ENCODE data around the gene HDDC3. TPM values are rescaled to one million over a fixed set of nuclear protein-coding genes. Genes with fewer than 3 reads are reported as not detected.
"Not testable (repeated sequence)": the region's sequence is repeated elsewhere in the genome, so short reads cannot be mapped to it uniquely, and the experiment has no call there.

The HDDC3 gene
- total RNA-seq, 2 experiments from 2014 or later: 49.8 to 51.3 TPM

DNA sequence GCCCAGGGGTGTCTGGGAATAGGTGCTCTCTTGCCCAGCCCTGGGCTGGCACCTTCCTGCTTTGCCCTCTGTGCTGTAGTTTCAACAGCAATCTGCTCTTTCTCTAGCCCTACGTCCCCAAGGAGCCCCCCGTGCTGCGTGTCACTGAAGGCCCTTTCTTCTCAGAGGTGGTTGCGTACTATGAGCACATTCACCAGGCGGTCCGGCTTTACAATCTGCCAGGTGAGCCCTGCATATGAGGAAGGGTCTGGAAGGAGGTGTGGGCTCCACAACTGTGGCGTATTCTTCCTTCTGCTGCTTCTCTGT is 19.6 kb downstream of the HDDC3 start:
- DNase-seq: no peak
- peaks cover 42% of the 10 kb centered on the region for H3K36me3 Mint-ChIP-seq (ENCODE audit: low read depth)
- intact Hi-C loops (cut with micrococcal nuclease): no loop called here
- no peaks in the 10 kb centered on the region for H3K27me3 Mint-ChIP-seq (ENCODE audit: low read depth)
- H3K4me3 Mint-ChIP-seq: no peak overlapping the region
- CTCF ChIA-PET: no interaction called here
- no peaks in the 10 kb centered on the region for H3K4me1 Mint-ChIP-seq (ENCODE audit: low read depth)
- no peaks in the 10 kb centered on the region for H3K9me3 Mint-ChIP-seq
- H3K27ac Mint-ChIP-seq: no peak overlapping the region

- H3K36me3 Mint-ChIP-seq (ENCODE audit: low read depth): peaks cover 42% of the 10 kb centered on the region
Observed at GRCh38 chr15:90911906-90912769, 20.2 kb downstream of the HDDC3 start.

DNA sequence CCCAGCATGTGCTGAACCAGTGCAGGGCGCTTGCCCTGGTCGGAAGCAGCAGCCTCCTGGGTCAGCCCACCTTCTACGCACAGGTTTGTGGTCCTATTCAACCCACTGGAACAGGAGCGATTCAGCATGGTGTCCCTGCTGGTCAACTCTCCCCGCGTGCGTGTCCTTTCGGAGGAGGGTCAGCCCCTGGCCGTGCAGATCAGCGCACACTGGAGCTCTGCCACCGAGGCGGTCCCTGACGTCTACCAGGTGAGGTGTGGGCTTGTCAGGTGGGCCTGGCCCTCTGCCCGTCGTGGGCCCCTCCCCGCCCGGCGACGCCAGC is 21.1 kb downstream of the HDDC3 start:
- intact Hi-C loops (cut with micrococcal nuclease): no loop called here
- Mint-ChIP-seq H3K27ac (no peak overlapping the region), H3K36me3 (ENCODE audit: low read depth) (peaks cover 42% of the 10 kb centered on the region), H3K9me3 (no peaks in the 10 kb centered on the region), H3K4me3 (no peak overlapping the region), H3K27me3 (ENCODE audit: low read depth) (no peaks in the 10 kb centered on the region), H3K4me1 (ENCODE audit: low read depth) (no peaks in the 10 kb centered on the region)
- no peak for DNase-seq
- CTCF ChIA-PET: interaction anchor here (1.2 kb wide), 1 partner anchor 23 kb away, joined by 3 read pairs; no protein-coding TSS in a partner anchor

More at GRCh38 chr15:90911906-90912769, 20.2 kb downstream of the HDDC3 start:
- no peak for DNase-seq
- H3K4me1 Mint-ChIP-seq (ENCODE audit: low read depth): no peaks in the 10 kb centered on the region
- CTCF ChIA-PET: no interaction called here
- no peaks in the 10 kb centered on the region for H3K9me3 Mint-ChIP-seq
- intact Hi-C loops (cut with micrococcal nuclease): no loop called here
- H3K27ac Mint-ChIP-seq: no peak overlapping the region
- no peaks in the 10 kb centered on the region for H3K27me3 Mint-ChIP-seq (ENCODE audit: low read depth)
- no peak overlapping the region for H3K4me3 Mint-ChIP-seq

DNA sequence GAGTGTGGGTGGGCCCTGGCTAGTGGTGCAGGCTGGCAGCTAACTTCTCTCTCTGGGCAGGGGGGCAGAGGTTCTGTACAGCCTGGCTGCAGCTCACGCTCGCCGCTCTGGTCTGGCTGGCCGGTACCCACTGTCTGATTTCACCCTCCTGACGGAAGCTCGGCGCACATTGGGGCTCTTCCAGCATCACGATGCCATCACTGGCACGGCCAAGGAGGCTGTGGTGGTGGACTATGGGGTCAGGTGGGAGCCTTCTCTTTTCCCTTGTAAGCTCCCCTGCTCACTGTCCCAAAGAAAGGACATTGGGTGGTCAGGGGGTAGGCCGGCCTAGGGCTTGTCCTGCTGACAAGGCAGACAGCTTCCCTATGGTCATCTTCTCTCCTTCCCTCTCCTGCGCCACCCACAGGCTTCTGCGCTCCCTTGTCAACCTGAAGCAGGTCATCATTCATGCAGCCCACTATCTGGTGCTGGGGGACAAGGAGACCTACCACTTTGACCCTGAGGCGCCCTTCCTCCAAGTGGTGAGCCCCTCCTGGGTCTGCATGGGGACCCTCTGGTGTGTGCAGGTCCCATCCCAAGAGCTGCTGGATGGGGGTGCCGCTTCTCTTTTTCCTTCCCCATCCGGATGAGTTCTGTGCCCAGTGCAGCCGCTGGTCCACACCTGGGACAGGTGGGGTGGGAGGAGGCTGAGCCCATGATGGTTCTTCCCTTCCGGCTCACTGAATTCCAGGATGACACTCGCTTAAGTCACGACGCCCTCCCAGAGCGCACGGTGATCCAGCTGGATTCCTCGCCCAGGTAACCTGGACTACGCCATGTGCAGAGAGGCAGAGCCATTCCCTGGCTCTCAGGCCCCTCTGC is 21.7 kb downstream of the HDDC3 start:
- Mint-ChIP-seq H3K9me3 (no peaks in the 10 kb centered on the region), H3K27ac (no peak overlapping the region), H3K4me3 (no peak overlapping the region), H3K4me1 (ENCODE audit: low read depth) (no peaks in the 10 kb centered on the region), H3K36me3 (ENCODE audit: low read depth) (peaks cover 45% of the 10 kb centered on the region), H3K27me3 (ENCODE audit: low read depth) (no peaks in the 10 kb centered on the region)
- CTCF ChIA-PET: interaction anchor here (1.2 kb wide), 1 partner anchor 23 kb away, joined by 3 read pairs; no protein-coding TSS in a partner anchor
- intact Hi-C loops (cut with micrococcal nuclease): no loop called here
- no peak for DNase-seq

DNA sequence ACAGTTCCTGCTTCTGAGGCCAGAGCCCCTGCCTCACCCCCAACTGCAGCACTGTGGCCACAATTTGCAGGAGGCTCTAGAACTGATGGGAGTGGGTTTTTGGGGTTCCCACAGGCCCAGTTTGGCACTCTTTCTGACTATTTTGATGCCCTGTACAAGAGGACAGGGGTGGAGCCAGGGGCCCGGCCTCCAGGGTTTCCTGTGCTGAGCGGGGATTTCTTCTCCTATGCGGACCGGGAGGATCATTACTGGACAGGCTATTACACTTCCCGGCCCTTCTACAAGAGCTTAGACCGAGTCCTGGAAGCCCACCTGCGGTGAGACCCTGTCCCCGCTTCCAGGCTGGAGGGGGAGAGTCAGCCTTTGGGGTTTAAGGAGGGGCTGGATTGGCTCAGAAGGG is 22.4 kb downstream of the HDDC3 start:
- DNase-seq: no peak
- H3K27me3 Mint-ChIP-seq (ENCODE audit: low read depth): no peaks in the 10 kb centered on the region
- H3K9me3 Mint-ChIP-seq: no peaks in the 10 kb centered on the region
- peaks cover 49% of the 10 kb centered on the region for H3K36me3 Mint-ChIP-seq (ENCODE audit: low read depth)
- CTCF ChIA-PET: no interaction called here
- H3K4me1 Mint-ChIP-seq (ENCODE audit: low read depth): peaks cover 4% of the 10 kb centered on the region
- H3K4me3 Mint-ChIP-seq: no peak overlapping the region
- no peak overlapping the region for H3K27ac Mint-ChIP-seq
- intact Hi-C loops (cut with micrococcal nuclease): no loop called here

- H3K36me3 Mint-ChIP-seq (ENCODE audit: low read depth): peaks cover 54% of the 10 kb centered on the region
- DNase-seq; CTCF ChIA-PET; intact Hi-C loops (cut with micrococcal nuclease); H3K4me3 Mint-ChIP-seq; H3K9me3 Mint-ChIP-seq; H3K27ac Mint-ChIP-seq; H3K4me1 Mint-ChIP-seq (ENCODE audit: low read depth); H3K27me3 Mint-ChIP-seq (ENCODE audit: low read depth): not testable (repeated sequence)
Observed at GRCh38 chr15:90909449-90909848, 22.9 kb downstream of the HDDC3 start.

GRCh38 chr15:90907838-90908507 is 24.4 kb downstream of the HDDC3 start:
- Mint-ChIP-seq H3K27ac (no peak overlapping the region), H3K27me3 (ENCODE audit: low read depth) (no peaks in the 10 kb centered on the region), H3K4me1 (ENCODE audit: low read depth) (peaks cover 16% of the 10 kb centered on the region), H3K36me3 (ENCODE audit: low read depth) (peaks cover 46% of the 10 kb centered on the region), H3K4me3 (no peak overlapping the region), H3K9me3 (no peaks in the 10 kb centered on the region)
- no peak for DNase-seq
- CTCF ChIA-PET: no interaction called here
- intact Hi-C loops (cut with micrococcal nuclease): no loop called here

DNA sequence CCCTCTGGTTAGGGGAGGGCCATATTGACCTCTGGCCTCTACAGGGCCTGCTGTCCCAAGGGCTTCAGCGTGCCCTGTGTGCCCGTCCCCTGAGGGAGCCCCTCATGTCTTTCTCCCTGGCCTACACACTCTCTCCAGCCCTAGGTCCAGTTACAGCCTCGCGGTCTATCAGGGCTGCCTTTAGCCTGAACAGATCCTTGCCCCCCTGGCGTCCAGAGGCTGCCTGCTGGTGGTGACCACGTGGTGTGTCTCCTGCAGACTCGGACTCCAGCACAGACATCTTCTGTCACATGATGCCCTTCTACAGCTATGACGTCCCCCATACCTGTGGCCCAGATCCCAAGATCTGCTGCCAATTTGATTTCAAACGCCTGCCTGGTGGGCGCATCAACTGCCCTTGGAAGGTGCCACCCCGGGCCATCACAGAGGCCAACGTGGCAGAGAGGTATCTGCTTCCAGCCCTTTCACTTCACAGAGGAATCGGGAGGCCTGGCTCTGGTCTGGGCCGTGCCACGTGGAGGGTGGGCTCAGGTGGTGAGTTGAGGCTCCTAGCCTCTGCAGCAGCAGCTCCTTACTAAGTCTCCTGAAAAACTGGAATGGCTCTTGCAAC is 25.2 kb downstream of the HDDC3 start:
- Mint-ChIP-seq H3K4me1 (ENCODE audit: low read depth) (peaks cover 16% of the 10 kb centered on the region), H3K27ac (no peak overlapping the region), H3K9me3 (no peaks in the 10 kb centered on the region), H3K27me3 (ENCODE audit: low read depth) (no peaks in the 10 kb centered on the region), H3K36me3 (ENCODE audit: low read depth) (peaks cover 46% of the 10 kb centered on the region), H3K4me3 (no peak overlapping the region)
- DNase-seq: no peak
- intact Hi-C loops (cut with micrococcal nuclease): no loop called here
- CTCF ChIA-PET: interaction anchor here (2.3 to 8.1 kb wide), 2 partner anchors 21 to 26 kb away, joined by 12 to 169 read pairs; partner anchors contain the start of genes HDDC3 and UNC45A

- intact Hi-C loops (cut with micrococcal nuclease): no loop called here
- H3K27ac Mint-ChIP-seq: no peak overlapping the region
- DNase-seq: no peak
- no peak overlapping the region for H3K4me3 Mint-ChIP-seq
- no peaks in the 10 kb centered on the region for H3K9me3 Mint-ChIP-seq
- no peaks in the 10 kb centered on the region for H3K27me3 Mint-ChIP-seq (ENCODE audit: low read depth)
- peaks cover 43% of the 10 kb centered on the region for H3K36me3 Mint-ChIP-seq (ENCODE audit: low read depth)
- H3K4me1 Mint-ChIP-seq (ENCODE audit: low read depth): peaks cover 24% of the 10 kb centered on the region
- CTCF ChIA-PET: interaction anchor here (2.3 to 8.1 kb wide), 2 partner anchors 21 to 27 kb away, joined by 12 to 169 read pairs; partner anchors contain the start of genes HDDC3 and UNC45A
Observed at GRCh38 chr15:90906181-90906849, 26.0 kb downstream of the HDDC3 start.

DNA sequence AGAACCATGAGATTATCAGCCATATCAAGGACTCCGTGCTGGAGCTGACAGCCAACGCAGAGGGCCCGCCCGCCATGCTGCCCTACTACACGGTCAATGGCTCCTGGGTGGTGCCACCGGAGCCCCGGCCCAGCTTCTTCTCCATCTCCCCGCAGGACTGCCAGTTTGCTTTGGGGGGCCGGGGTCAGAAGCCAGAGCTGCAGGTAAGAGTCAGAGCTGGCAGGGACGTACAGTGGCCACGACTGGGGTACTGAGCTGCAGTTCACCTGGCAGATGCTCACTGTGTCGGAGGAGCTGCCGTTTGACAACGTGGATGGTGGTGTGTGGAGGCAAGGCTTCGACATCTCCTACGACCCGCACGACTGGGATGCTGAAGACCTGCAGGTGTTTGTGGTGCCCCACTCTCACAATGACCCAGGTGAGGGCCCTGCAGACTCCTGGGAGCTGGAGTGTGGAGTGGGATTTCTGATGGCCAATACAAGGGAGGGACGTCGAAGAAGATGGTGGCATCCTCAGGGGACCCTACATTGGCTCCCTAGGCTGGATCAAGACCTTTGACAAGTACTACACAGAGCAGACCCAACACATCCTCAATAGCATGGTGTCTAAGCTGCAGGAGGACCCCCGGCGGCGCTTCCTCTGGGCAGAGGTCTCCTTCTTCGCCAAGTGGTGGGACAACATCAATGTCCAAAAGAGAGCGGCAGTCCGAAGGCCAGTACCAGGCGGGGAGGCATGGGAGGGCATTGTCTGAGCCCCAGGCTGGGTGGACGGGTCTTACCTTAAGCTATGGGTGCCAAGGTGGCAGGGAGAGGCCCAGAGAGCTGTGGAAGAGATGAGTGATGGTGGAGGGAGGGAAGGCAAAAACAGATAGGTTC is 26.8 kb downstream of the HDDC3 start:
- Mint-ChIP-seq H3K27ac (no peak overlapping the region), H3K27me3 (ENCODE audit: low read depth) (no peaks in the 10 kb centered on the region), H3K36me3 (ENCODE audit: low read depth) (peaks cover 40% of the 10 kb centered on the region), H3K9me3 (no peaks in the 10 kb centered on the region), H3K4me1 (ENCODE audit: low read depth) (peaks cover 27% of the 10 kb centered on the region), H3K4me3 (no peak overlapping the region)
- intact Hi-C loops (cut with micrococcal nuclease): no loop called here
- CTCF ChIA-PET: interaction anchor here (1.0 to 8.1 kb wide), 3 partner anchors 20 to 256 kb away, joined by 4 to 169 read pairs (median 12); partner anchors contain the start of genes HDDC3 and UNC45A
- no peak for DNase-seq

- CTCF ChIA-PET: interaction anchor here (1.0 to 8.1 kb wide), 5 partner anchors 19 to 257 kb away, joined by 4 to 169 read pairs (median 4); partner anchors contain the start of genes HDDC3 and UNC45A
- Mint-ChIP-seq H3K36me3 (ENCODE audit: low read depth) (peaks cover 35% of the 10 kb centered on the region), H3K4me1 (ENCODE audit: low read depth) (peaks cover 27% of the 10 kb centered on the region), H3K4me3 (no peak overlapping the region), H3K9me3 (no peaks in the 10 kb centered on the region), H3K27ac (no peak overlapping the region), H3K27me3 (ENCODE audit: low read depth) (no peaks in the 10 kb centered on the region)
- intact Hi-C loops (cut with micrococcal nuclease): loop anchor here (5.0 kb wide), 1 partner anchor 118 kb away; the partner anchor contains the start of gene VPS33B
- no peak for DNase-seq
Observed at GRCh38 chr15:90904746-90905145, 27.6 kb downstream of the HDDC3 start.
